ENCODE measurements around the gene HLCS. TPM values are rescaled to one million over a fixed set of nuclear protein-coding genes. Genes with fewer than 3 reads are reported as not detected.
"Not testable (repeated sequence)": the region's sequence is repeated elsewhere in the genome, so short reads cannot be mapped to it uniquely, and the experiment has no call there.

HLCS gene
- total RNA-seq, 1 experiment from 2014 or later = 24.4 TPM

GRCh38 chr21:36959020-36959835 lies 7.2 kb downstream of the HLCS start:
- no peak for DNase-seq (ENCODE audit: low read depth)

GRCh38 chr21:36955783-36956182 lies 10.7 kb downstream of the HLCS start:
- no peak for DNase-seq (ENCODE audit: low read depth)

- not testable (repeated sequence) for DNase-seq (ENCODE audit: low read depth)
Observed at GRCh38 chr21:36952331-36952730, 14.1 kb downstream of the HLCS start.

GRCh38 chr21:36949171-36950141 lies 17.0 kb downstream of the HLCS start:
- no peak for DNase-seq (ENCODE audit: low read depth)

- no peak for DNase-seq (ENCODE audit: low read depth)
Observed at GRCh38 chr21:36948686-36949085, 17.8 kb downstream of the HLCS start.

GRCh38 chr21:36946949-36947356 lies 19.5 kb downstream of the HLCS start:
- no peak for DNase-seq (ENCODE audit: low read depth)

- no peak for DNase-seq (ENCODE audit: low read depth)
Observed at GRCh38 chr21:36945496-36946138, 20.9 kb downstream of the HLCS start.

- no peak for DNase-seq (ENCODE audit: low read depth)
Observed at GRCh38 chr21:36936361-36937135, 29.9 kb downstream of the HLCS start.

- DNase-seq (ENCODE audit: low read depth) = no peak
Observed at GRCh38 chr21:36934864-36935420, 31.5 kb downstream of the HLCS start.

GRCh38 chr21:36932161-36932816 lies 34.2 kb downstream of the HLCS start:
- DNase-seq (ENCODE audit: low read depth) = no peak

- DNase-seq (ENCODE audit: low read depth) = peak; percentile 4
Observed at GRCh38 chr21:36929622-36930021, 36.8 kb downstream of the HLCS start.

GRCh38 chr21:36928960-36929359 lies 37.5 kb downstream of the HLCS start:
- DNase-seq (ENCODE audit: low read depth) = no peak

- peak; percentile 83 for DNase-seq (ENCODE audit: low read depth)
Observed at GRCh38 chr21:36927719-36928117, 38.8 kb downstream of the HLCS start.

- DNase-seq (ENCODE audit: low read depth) = no peak
Observed at GRCh38 chr21:36926989-36927718, 39.3 kb downstream of the HLCS start.

GRCh38 chr21:36923270-36923669 lies 43.2 kb downstream of the HLCS start:
- DNase-seq (ENCODE audit: low read depth) = no peak

- no peak for DNase-seq (ENCODE audit: low read depth)
Observed at GRCh38 chr21:36922861-36923260, 43.6 kb downstream of the HLCS start.

GRCh38 chr21:36918291-36918690 lies 48.2 kb downstream of the HLCS start:
- no peak for DNase-seq (ENCODE audit: low read depth)

GRCh38 chr21:36917471-36918158 lies 48.9 kb downstream of the HLCS start:
- peak; percentile 20 for DNase-seq (ENCODE audit: low read depth)

GRCh38 chr21:36916718-36917117 lies 49.8 kb downstream of the HLCS start:
- DNase-seq (ENCODE audit: low read depth) = no peak
